ENCODE measurements around the gene PRKAG2. TPM values are rescaled to one million over a fixed set of nuclear protein-coding genes. Genes with fewer than 3 reads are reported as not detected.

Gene PRKAG2
- 10 to 100 TPM; 26.5 to 29.2 TPM for total RNA-seq

GRCh38 chr7:151876899-151877777 lies at the start of gene PRKAG2:
Gene PRKAG2, minus strand, starts transcription at chr7:151877115. Its CDS starts 495 bp downstream, at chr7:151876620.

GRCh38 chr7:151519765-151520418 lies 357.0 kb downstream of the PRKAG2 start, which contains the start of gene RHEB:
Gene RHEB, minus strand, starts transcription at chr7:151519895. Its CDS starts 384 bp downstream, at chr7:151519511.

Other genes with a start within 250 kb of the PRKAG2 start
- not detected for gene GALNTL5, start 79.3 kb upstream of the PRKAG2 start, total RNA-seq
- 10 to 100 TPM; 17.4 to 21.4 TPM for gene GALNT11, start 148.6 kb upstream of the PRKAG2 start, total RNA-seq